Measurements from ENCODE around the gene GEMIN7.

GRCh38 chr19:45078390-45079062 lies 534 bp upstream of the GEMIN7 start:
- TF ChIP-seq RBFOX2 (IDR thresholded peaks at IDR 0.05; ENCODE audit: low read depth, low read length) (no peak), ZNF777 (CRISPR knock-in tag; IDR thresholded peaks at IDR 0.05) (no peak), PRMT3 (CRISPR knock-in tag; IDR thresholded peaks at IDR 0.05; ENCODE audit: borderline replicate concordance, low read depth) (no peak), ZNF709 (CRISPR knock-in tag; IDR thresholded peaks at IDR 0.05) (no peak), ZNF563 (CRISPR knock-in tag; IDR thresholded peaks at IDR 0.05) (no peak)
